Lung (tissue), 10 donors: ENCODE results near the gene BMP8A. TPM values are rescaled to one million over a fixed set of nuclear protein-coding genes. Genes with fewer than 3 reads are reported as not detected.
"Not testable (repeated sequence)": the region's sequence is repeated elsewhere in the genome, so short reads cannot be mapped to it uniquely, and the experiment has no call there.

ENCODE experiments used
- ATAC-seq: fragments of 200-7000 bp; cut with Tn5 transposase; one replicate; pipeline ENCODE4 v1.9.1; 2020; ENCODE audit warnings: moderate number of reproducible peaks; ENCODE audit not compliant: insufficient read depth, low FRiP score
- DNase-seq, 3 donors: peaks; one replicate each; pipeline ENCODE4 v3.0.0-alpha.2; 2013 to 2017
- H3K27ac ChIP-seq, 2 donors: one replicate each; pipeline ENCODE4 v1.5.1; 2013; ENCODE audit warnings: mild to moderate bottlenecking in 2 of 2, moderate library complexity in 2 of 2, control low read depth in 1 of 2, inconsistent platforms in 1 of 2, low read depth in 1 of 2, low read length in 1 of 2
- H3K27me3 ChIP-seq, 3 donors: one replicate each; pipeline ENCODE4 v1.5.1; 2013; ENCODE audit warnings: low read length in 2 of 3; ENCODE audit not compliant: control insufficient read depth in 3 of 3, insufficient read depth in 3 of 3
- H3K36me3 ChIP-seq, 4 donors: one replicate each; pipeline ENCODE4 v1.5.1; 2013; ENCODE audit warnings: low read length in 4 of 4, mild to moderate bottlenecking in 1 of 4, moderate library complexity in 1 of 4; ENCODE audit not compliant: control insufficient read depth in 4 of 4, insufficient read depth in 4 of 4
- H3K4me1 ChIP-seq, 5 donors: one replicate each; pipeline ENCODE4 v1.5.1; 2013; ENCODE audit warnings: low read length in 5 of 5, mild to moderate bottlenecking in 2 of 5, moderate library complexity in 1 of 5; ENCODE audit not compliant: control insufficient read depth in 5 of 5, insufficient read depth in 5 of 5
- H3K4me3 ChIP-seq: one replicate; pipeline ENCODE4 v1.5.1; 2013; ENCODE audit warnings: mild to moderate bottlenecking, control low read depth, moderate library complexity
- H3K9ac ChIP-seq, 2 donors: one replicate each; pipeline ENCODE4 v1.5.1; 2013; ENCODE audit warnings: low read length in 2 of 2, control low read depth in 1 of 2; ENCODE audit not compliant: insufficient read depth in 1 of 2
- H3K9me3 ChIP-seq, 4 donors: one replicate each; pipeline ENCODE4 v1.5.1; 2013; ENCODE audit warnings: low read length in 3 of 4, mild to moderate bottlenecking in 1 of 4, moderate library complexity in 1 of 4; ENCODE audit not compliant: control insufficient read depth in 4 of 4, insufficient read depth in 3 of 4
- WGBS, 2 donors: extraction: QIAGEN DNeasy Blood & Tissue Kit; methylation state at CpG; one replicate each; pipeline ENCODE4 v1.1.7; 2013; 5-methylcytosine and 5-hydroxymethylcytosine counted together
- polyA plus RNA-seq, 2 donors: library from polyadenylated mRNA; stranded (reverse); fragments of 200-250 nt; gene quantifications; one replicate each; pipeline ENCODE4 v1.2.1, GENCODE V29; 2013
- total RNA-seq, 2 donors: library from RNA; depleted of rRNA in 1 of 2; stranded (reverse); fragments of >200 nt in 1 of 2; gene quantifications; one replicate each; pipeline ENCODE4 v1.2.1, GENCODE V29; 2014 to 2021
- donor health status: Bipolar disorder and iron deficiency.
- donor health status: healthy.
- donor health status: DM: yes; HTN: yes; CAD: no.

BMP8A gene
- total and polyA plus RNA-seq, 4 donors, result 0.30 to 0.68 (median 0.55) TPM; not detected in 1

DNA sequence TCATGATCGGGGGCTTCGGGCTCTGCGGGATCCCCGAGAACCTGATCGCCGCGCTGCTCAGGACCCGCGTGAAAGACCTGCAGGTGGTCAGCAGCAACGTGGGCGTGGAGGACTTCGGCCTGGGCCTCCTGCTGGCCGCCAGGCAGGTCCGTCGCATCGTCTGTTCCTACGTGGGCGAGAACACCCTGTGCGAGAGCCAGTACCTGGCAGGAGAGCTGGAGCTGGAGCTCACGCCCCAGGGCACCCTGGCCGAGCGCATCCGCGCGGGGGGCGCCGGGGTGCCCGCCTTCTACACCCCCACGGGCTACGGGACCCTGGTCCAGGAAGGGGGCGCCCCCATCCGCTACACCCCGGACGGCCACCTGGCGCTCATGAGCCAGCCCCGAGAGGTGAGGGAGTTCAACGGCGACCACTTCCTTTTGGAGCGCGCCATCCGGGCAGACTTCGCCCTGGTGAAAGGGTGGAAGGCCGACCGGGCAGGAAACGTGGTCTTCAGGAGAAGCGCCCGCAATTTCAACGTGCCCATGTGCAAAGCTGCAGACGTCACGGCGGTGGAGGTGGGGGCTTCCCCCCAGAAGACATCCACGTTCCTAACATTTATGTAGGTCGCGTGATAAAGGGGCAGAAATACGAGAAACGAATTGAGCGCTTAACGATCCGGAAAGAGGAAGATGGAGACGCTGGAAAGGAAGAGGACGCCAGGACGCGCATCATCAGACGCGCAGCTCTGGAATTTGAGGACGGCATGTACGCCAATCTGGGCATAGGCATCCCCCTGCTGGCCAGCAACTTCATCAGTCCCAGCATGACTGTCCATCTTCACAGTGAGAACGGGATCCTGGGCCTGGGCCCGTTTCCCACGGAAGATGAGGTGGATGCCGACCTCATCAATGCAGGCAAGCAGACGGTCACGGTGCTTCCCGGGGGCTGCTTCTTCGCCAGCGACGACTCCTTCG, 24.0 kb downstream of the BMP8A start:
- peak in 1 of 3 donors; percentile 29 for DNase-seq
- H3K9ac ChIP-seq, H3K4me3 ChIP-seq: not testable (repeated sequence)

GRCh38 chr1:39516841-39517240, 25.4 kb downstream of the BMP8A start:
- not testable (repeated sequence) for H3K9me3 ChIP-seq, H3K27me3 ChIP-seq, H3K9ac ChIP-seq, H3K36me3 ChIP-seq, H3K27ac ChIP-seq, H3K4me1 ChIP-seq, ATAC-seq, H3K4me3 ChIP-seq, DNase-seq
- WGBS, 2 donors, result 88 to 94% methylated on average over 3 to 4 of the region's 4 CpGs

More for the DNA sequence above, 24.0 kb downstream of the BMP8A start:
- H3K4me1 ChIP-seq, H3K36me3 ChIP-seq, ATAC-seq, H3K27ac ChIP-seq, H3K9me3 ChIP-seq, H3K27me3 ChIP-seq: not testable (repeated sequence)
- WGBS, 2 donors, result 0 to 27% methylated on average over 15 to 24 of the region's 78 CpGs

- H3K4me1 ChIP-seq, H3K36me3 ChIP-seq, DNase-seq, H3K4me3 ChIP-seq, H3K9me3 ChIP-seq, H3K27ac ChIP-seq, H3K9ac ChIP-seq, H3K27me3 ChIP-seq, ATAC-seq: not testable (repeated sequence)
- WGBS, 2 donors, result 89 to 93% methylated on average over 6 of the region's 7 CpGs
Observed at GRCh38 chr1:39517936-39518335, 26.5 kb downstream of the BMP8A start.

GRCh38 chr1:39519376-39519775, 27.9 kb downstream of the BMP8A start:
- not testable (repeated sequence) for H3K4me3 ChIP-seq, ATAC-seq, H3K9me3 ChIP-seq, H3K27me3 ChIP-seq, H3K4me1 ChIP-seq, H3K36me3 ChIP-seq, H3K9ac ChIP-seq, H3K27ac ChIP-seq, DNase-seq
- 66 to 74% methylated on average over 2 of the region's 5 CpGs for WGBS, 2 donors

GRCh38 chr1:39522221-39522620, 30.8 kb downstream of the BMP8A start:
- 72 to 83% methylated on average over 10 of the region's 10 CpGs for WGBS, 2 donors
- not testable (repeated sequence) for H3K27me3 ChIP-seq, DNase-seq, H3K4me3 ChIP-seq, H3K9me3 ChIP-seq, H3K4me1 ChIP-seq, H3K9ac ChIP-seq, H3K27ac ChIP-seq, ATAC-seq
- H3K36me3 ChIP-seq, result peaks cover 0 to 12% (median 0%) of the 10 kb centered on the region in 4 donors
